Measurements from ENCODE around the gene TNNT2.

Gene TNNT2

DNA sequence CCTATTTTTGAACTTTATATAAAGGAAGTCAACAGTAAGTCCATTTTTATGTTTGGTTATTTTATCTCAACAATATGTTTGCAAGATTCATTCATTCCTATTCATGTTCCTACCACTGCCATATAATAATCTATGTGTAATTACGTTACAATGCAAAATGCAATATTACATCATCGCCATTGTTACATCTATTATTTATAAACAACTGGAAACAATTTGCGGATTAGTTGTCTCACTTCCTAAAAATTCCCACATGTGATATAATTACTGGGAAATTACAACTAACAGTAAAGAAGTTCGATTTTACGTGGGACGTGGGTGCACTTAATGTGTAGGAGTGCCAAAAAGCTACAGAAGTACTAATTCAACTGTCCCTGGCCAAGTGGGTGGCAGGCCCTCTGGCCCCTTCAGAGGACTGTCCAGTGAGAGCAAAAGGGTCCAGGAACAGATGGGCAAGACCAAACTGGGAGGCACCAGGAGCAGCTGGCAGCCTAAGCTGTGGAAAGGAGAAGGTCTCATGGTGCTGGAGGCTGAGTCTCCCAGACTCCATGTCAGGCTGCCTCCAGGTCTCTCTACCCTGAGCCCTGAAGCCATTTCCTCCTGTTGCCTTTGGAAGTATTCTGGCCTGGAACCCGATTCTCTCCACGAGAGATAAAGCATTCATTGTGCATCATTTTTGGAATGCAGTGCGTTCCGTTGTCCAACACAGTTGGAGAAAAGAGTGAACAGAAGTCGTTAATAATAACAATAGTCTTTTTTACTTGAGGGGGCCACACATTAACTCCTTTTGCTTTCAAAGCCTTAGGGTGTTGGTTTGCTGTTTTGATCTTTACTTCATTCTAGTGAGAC is 42.9 kb downstream of the TNNT2 start:
- TF ChIP-seq GATA3 (IDR thresholded peaks at IDR 0.05; ENCODE audit: low read depth, low read length): no peak
- no peak for TF ChIP-seq GATA2 (IDR thresholded peaks at IDR 0.05; ENCODE audit: low read depth, low read length)

DNA sequence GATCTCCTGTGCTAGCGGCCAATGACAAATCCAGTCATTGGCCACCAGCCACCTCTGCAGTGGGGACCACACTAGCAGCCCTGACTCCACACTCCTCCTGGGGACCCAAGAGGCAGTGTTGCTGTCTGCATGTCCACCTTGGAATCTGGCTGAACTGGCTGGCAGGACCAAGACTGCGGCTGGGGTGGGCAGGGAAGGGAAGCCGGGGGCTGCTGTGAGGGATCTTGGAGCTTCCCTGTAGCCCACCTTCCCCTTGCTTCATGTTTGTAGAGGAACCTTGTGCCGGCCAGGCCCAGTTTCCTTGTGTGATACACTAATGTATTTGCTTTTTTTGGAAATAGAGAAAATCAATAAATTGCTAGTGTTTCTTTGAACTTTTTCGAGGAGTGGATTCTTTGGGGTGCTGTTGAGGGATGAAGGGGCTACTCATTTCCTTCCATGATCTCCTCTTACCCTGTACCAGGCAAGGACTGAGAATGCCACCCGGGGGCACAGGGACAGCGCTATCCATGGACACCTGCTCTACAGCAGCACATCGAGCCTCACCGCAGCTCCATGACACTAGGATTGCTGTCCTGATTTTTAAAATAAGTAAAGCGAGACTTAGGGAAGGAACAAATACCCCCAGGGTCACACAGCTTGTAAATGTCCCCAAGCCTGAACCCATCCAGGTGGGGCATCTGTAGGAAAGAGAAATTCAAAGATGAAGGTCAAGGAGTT is 44.7 kb downstream of the TNNT2 start:
- no peak for TF ChIP-seq GATA3 (IDR thresholded peaks at IDR 0.05; ENCODE audit: low read depth, low read length)
- no peak for TF ChIP-seq GATA2 (IDR thresholded peaks at IDR 0.05; ENCODE audit: low read depth, low read length)

DNA sequence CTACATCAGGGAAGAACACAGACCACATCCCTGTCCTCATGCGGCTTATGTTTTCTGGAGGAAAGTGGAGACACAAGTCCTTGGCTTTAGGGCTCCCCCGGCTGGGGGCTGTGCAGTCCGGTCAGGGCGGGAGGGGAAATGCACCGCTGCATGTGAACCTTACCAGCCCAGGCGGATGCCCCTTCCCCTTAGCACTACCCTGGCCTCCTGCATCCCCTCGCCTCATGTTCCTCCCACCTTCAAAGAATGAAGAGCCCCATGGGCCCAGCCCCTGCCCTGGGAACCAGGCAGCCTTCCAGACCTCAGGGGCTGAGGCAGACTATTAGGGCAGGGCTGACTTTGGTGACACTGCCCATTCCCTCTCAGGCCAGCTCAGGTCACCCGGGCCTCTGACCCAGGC is 45.5 kb downstream of the TNNT2 start:
- no peak for TF ChIP-seq GATA2 (IDR thresholded peaks at IDR 0.05; ENCODE audit: low read depth, low read length)
- no peak for TF ChIP-seq GATA3 (IDR thresholded peaks at IDR 0.05; ENCODE audit: low read depth, low read length)

DNA sequence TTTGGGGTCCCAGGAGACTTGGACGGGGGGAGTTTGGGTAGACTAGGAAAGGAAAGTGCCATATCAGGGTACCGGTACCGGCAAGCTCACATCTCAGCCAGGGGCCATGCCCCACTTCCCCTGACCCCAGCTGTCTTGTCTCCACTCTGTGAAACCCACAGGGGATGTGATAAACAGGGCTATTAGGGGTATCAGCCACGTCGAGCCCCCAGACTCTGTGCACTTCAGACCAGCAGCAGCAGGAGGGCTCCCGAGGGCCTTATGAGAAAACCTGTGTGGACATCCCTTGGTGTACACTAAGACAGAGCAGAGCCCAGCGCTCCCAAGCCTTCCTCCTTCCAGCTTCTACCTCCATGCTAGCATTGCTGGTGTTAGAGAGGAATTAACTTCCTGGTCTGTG is 46.3 kb downstream of the TNNT2 start:
- TF ChIP-seq GATA3 (IDR thresholded peaks at IDR 0.05; ENCODE audit: low read depth, low read length) (no peak), GATA2 (IDR thresholded peaks at IDR 0.05; ENCODE audit: low read depth, low read length) (no peak)

DNA sequence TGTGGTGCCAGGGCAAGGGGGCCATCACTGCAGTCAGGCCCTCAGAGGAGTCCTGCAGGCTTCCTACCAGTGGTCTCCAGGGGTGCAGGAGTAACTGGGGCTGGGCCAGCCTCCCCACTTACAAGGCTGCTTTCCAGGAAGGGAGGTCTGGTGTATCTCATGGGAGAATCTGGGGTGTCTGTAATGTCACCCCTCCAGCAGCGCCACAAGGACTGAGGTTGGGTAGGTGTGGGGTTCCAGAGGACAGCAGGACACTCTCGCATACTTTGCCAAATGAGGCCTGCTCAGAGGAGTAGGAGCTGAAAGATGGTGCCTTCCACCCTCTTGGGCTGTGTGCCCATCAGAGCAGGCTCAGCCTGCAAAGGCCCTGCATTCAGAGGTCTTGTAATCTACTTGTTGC is 46.9 kb downstream of the TNNT2 start:
- no peak for TF ChIP-seq GATA3 (IDR thresholded peaks at IDR 0.05; ENCODE audit: low read depth, low read length)
- TF ChIP-seq GATA2 (IDR thresholded peaks at IDR 0.05; ENCODE audit: low read depth, low read length): no peak

DNA sequence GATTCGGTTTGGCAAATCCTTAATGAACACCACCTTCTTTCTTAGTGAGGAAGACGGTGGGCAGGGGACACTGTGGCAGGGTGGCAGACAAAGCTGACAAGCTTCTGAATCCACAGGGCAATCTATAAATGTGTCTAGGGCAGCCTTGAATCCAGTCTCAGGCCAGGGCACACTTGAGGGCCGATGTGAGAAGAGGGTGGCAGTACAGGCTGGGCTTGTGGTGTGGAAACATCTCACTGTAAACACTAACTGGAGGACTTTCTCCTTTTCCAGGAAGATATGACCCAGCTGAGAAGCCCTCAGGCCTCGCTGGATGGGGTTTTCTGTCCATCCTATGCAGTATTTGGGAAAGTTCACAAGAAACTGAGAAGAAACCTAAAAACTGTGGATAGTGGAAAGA is 47.7 kb downstream of the TNNT2 start:
- no peak for TF ChIP-seq GATA2 (IDR thresholded peaks at IDR 0.05; ENCODE audit: low read depth, low read length)
- TF ChIP-seq GATA3 (IDR thresholded peaks at IDR 0.05; ENCODE audit: low read depth, low read length): no peak

DNA sequence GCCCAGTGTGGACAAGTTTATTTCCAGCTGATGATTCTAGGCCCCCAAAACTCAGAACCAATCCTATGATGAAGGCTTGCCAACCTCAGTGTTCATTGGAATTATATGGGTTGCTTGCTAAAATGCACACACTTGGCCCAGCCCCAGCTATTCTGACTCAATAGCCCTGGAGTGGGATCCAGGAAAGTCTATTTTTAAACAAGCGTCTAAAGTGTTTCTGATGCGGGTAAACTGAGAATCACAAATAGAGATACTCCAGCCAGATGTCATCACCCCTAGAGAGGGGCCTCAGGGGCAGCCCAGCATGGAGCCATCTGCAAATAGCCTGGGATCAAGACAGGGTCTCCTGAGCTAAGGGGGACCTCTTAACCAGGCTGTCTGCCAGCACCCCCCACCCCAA is 48.2 kb downstream of the TNNT2 start:
- TF ChIP-seq GATA2 (IDR thresholded peaks at IDR 0.05; ENCODE audit: low read depth, low read length): no peak
- TF ChIP-seq GATA3 (IDR thresholded peaks at IDR 0.05; ENCODE audit: low read depth, low read length): no peak

DNA sequence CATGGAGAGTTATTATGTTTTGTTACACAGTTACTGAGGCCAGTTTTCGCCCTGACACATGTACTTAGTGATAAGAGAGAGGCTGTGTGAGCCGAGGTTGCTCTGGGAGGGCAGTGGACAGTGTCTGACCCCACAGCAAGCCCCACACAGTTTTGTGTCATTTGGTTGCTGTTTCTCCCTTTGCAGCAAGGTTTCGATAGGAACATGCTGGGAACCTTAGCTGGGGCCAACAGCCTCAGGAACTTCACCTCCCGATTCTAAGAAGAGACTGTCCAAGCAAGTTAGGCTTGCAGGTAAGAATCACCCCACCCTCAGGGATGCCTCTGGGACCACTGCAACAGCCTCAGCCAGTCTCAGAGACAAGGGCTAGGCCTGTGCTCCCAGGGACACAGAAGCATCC is 48.9 kb downstream of the TNNT2 start:
- no peak for TF ChIP-seq GATA2 (IDR thresholded peaks at IDR 0.05; ENCODE audit: low read depth, low read length)
- TF ChIP-seq GATA3 (IDR thresholded peaks at IDR 0.05; ENCODE audit: low read depth, low read length): no peak

DNA sequence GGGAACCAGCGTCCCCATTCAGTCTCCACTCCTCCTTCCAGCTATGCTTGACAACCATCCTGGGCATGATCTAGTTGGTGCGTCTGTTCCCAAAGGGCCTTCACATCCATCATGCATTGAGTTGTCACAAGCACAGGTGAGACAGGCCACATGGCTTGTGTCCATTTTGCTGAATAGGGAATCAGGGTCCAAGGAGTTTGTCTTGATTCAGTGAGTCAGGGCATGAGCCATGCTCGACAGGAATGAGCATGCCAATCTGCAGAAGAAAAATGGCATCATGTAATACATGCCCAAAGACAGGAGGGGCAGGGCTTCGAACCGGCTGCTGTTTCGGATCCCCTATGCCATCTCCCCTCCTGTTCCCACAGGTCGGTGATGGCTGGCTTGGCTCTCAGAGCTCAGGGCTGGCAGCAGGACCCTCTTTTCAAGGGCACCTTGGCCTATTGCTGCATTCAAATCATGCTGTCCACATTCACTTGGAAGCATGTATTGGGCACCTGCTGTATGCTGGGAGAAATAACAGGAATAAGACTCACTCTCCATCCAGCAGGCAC is 49.7 kb downstream of the TNNT2 start:
- no peak for TF ChIP-seq GATA3 (IDR thresholded peaks at IDR 0.05; ENCODE audit: low read depth, low read length)
- TF ChIP-seq GATA2 (IDR thresholded peaks at IDR 0.05; ENCODE audit: low read depth, low read length): no peak

DNA sequence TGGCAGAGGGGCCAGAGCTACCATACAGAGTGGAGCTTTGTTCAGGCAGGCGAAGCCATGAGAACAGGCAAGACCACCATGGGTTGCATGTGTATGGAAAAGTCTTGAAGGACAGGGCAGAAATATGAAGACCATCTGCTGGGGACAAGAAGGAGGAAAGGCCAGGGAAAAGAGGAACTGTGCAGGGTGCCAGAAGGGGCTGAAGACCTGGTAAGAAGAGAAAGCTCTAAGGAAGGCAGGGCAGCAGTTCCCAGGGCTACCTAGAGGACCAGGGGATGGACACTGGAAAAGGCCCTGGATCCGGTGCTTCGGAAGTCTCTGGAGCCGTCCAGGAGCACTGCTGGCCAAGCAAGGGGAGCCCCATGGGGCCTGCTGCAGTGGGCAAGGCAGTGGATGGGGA is 50.8 kb downstream of the TNNT2 start:
- TF ChIP-seq GATA3 (IDR thresholded peaks at IDR 0.05; ENCODE audit: low read depth, low read length) (no peak), GATA2 (IDR thresholded peaks at IDR 0.05; ENCODE audit: low read depth, low read length) (no peak)

DNA sequence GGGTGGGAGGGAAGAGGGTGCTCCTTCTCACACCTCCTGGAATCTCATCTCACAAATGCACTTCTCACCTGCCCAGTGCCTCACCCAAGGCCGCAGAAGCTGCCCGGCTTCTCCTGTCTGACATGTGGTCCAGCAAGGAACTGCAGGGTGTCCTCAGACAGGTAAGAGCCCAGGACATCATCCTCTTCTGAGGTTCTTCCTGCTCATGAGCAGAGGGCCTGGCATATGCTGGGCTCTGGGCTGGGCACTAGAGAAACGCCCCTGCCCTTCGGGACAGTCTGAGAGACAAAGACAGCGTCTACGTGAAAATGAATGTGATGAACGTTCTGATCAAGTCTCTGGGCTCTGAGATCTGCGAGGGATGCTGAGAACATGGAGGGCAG is 51.8 kb downstream of the TNNT2 start:
- TF ChIP-seq GATA3 (IDR thresholded peaks at IDR 0.05; ENCODE audit: low read depth, low read length) (no peak), GATA2 (IDR thresholded peaks at IDR 0.05; ENCODE audit: low read depth, low read length) (no peak)

DNA sequence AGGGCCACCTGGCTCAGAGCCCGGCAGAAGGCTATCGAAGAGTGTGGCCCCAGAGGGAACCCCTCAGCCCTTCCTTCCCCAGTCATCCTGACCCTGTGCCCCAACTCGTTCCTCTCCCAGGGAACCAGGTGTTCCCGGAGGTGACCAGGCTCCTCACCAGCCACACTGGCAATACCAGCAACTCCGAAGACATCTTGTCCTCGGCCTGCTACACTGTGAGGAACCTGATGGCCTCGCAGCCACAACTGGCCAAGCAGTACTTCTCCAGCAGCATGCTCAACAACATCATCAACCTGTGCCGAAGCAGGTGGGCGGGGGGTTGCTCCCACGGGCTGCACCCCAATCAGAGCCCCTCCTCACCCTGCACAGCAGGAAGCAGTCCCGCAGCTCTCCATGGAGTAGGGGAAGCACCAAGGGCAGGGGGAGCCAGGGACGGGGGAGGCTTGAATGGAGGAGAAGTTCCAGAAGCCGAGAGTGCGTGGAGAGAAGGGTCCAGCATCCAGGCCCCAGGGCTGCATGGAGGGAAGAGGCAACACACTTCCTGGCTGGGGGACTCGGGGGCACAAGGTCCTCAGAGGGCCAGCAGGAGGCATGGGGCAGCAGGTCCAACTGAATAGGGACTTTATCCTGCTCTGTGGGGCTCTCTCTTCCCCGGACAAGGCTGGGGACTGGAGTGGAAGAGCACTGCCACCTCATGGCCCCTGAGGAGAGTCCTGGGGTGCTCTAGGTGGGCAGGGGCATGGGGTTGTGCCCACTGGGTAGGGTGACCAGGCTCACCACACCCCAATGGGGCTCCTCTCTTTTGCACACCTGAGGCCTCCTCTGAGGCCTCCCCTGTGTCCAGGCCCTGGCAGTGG is 52.4 kb downstream of the TNNT2 start:
- TF ChIP-seq GATA3 (IDR thresholded peaks at IDR 0.05; ENCODE audit: low read depth, low read length) (no peak), GATA2 (IDR thresholded peaks at IDR 0.05; ENCODE audit: low read depth, low read length) (no peak)

DNA sequence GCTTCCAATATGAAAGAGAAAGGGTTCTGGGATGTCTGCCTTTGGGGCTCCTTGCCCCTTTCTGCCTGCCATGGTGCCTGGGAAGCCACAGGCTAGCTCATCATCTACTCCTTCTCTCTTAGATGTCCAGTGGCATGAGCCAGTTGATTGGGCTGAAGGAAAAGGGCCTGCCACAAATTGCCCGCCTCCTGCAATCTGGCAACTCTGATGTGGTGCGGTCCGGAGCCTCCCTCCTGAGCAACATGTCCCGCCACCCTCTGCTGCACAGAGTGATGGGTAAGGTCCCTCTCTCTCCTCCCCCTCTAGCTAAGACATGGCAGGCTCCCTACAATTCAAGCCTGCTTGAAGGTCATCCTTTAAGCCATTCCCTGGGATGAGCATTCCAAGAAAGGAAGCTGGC is 53.2 kb downstream of the TNNT2 start:
- no peak for TF ChIP-seq GATA3 (IDR thresholded peaks at IDR 0.05; ENCODE audit: low read depth, low read length)
- TF ChIP-seq GATA2 (IDR thresholded peaks at IDR 0.05; ENCODE audit: low read depth, low read length): no peak
